Stomach smooth muscle (tissue), 2 donors: ENCODE results near the gene ATP5PO.
"Not testable (repeated sequence)": the region's sequence is repeated elsewhere in the genome, so short reads cannot be mapped to it uniquely, and the experiment has no call there.

Experiments
- H3K27ac ChIP-seq: one replicate; pipeline ENCODE4 v1.7.0; 2013; ENCODE audit warnings: mild to moderate bottlenecking, low read length, inconsistent platforms
- H3K27me3 ChIP-seq, 2 donors: one replicate each; pipeline ENCODE4 v1.7.0; 2013; ENCODE audit warnings: low read length in 2 of 2; ENCODE audit not compliant: insufficient read depth in 2 of 2, control insufficient read depth in 1 of 2
- H3K36me3 ChIP-seq, 2 donors: one replicate each; pipeline ENCODE4 v1.7.0; 2013; ENCODE audit warnings: low read length in 2 of 2; ENCODE audit not compliant: control insufficient read depth in 2 of 2, insufficient read depth in 2 of 2
- H3K4me1 ChIP-seq: one replicate; pipeline ENCODE4 v1.7.0; 2013; ENCODE audit warnings: low read length; ENCODE audit not compliant: control insufficient read depth, insufficient read depth
- H3K4me3 ChIP-seq, 2 donors: one replicate each; pipeline ENCODE4 v1.7.0; 2013; ENCODE audit warnings: low read length in 2 of 2
- H3K9ac ChIP-seq, 2 donors: one replicate each; pipeline ENCODE4 v1.7.0; 2013; ENCODE audit warnings: low read length in 2 of 2, mild to moderate bottlenecking in 1 of 2
- H3K9me3 ChIP-seq, 2 donors: one replicate each; pipeline ENCODE4 v1.7.0; 2013; ENCODE audit warnings: low read length in 2 of 2; ENCODE audit not compliant: control insufficient read depth in 2 of 2
- donor health status: healthy.
- donor health status: Pancreatic carcinoma.

The ATP5PO gene

GRCh38 chr21:33870768-33871167 lies 44.8 kb downstream of the ATP5PO start:
- Histone ChIP-seq H3K9ac (no peak overlapping the region), H3K9me3 (no peaks in the 10 kb centered on the region), H3K36me3 (no peaks in the 10 kb centered on the region), H3K4me3 (no peak overlapping the region), H3K27ac (no peak overlapping the region), H3K27me3 (no peaks in the 10 kb centered on the region), H3K4me1 (no peaks in the 10 kb centered on the region)

- H3K4me3 ChIP-seq, result no peak overlapping the region
- no peak overlapping the region for H3K9ac ChIP-seq
- H3K9me3 ChIP-seq, result no peaks in the 10 kb centered on the region
- no peaks in the 10 kb centered on the region for H3K36me3 ChIP-seq
- no peaks in the 10 kb centered on the region for H3K27me3 ChIP-seq
- no peak overlapping the region for H3K27ac ChIP-seq
- no peaks in the 10 kb centered on the region for H3K4me1 ChIP-seq
Measured at GRCh38 chr21:33869873-33870272, 45.7 kb downstream of the ATP5PO start.

GRCh38 chr21:33867868-33868267 lies 47.7 kb downstream of the ATP5PO start:
- not testable (repeated sequence) for H3K27me3 ChIP-seq, H3K4me3 ChIP-seq, H3K27ac ChIP-seq, H3K36me3 ChIP-seq, H3K9me3 ChIP-seq, H3K9ac ChIP-seq, H3K4me1 ChIP-seq

GRCh38 chr21:33866826-33867225 lies 48.8 kb downstream of the ATP5PO start:
- Histone ChIP-seq H3K4me3 (no peak overlapping the region), H3K9me3 (no peaks in the 10 kb centered on the region), H3K27ac (no peak overlapping the region), H3K9ac (no peak overlapping the region), H3K4me1 (no peaks in the 10 kb centered on the region), H3K36me3 (no peaks in the 10 kb centered on the region), H3K27me3 (no peaks in the 10 kb centered on the region)

GRCh38 chr21:33865996-33866575 lies 49.5 kb downstream of the ATP5PO start:
- H3K4me3 ChIP-seq, result no peak overlapping the region
- H3K36me3 ChIP-seq, result no peaks in the 10 kb centered on the region
- no peaks in the 10 kb centered on the region for H3K4me1 ChIP-seq
- no peaks in the 10 kb centered on the region for H3K27me3 ChIP-seq
- no peak overlapping the region for H3K9ac ChIP-seq
- H3K9me3 ChIP-seq, result no peaks in the 10 kb centered on the region
- no peak overlapping the region for H3K27ac ChIP-seq

- Histone ChIP-seq H3K27ac (no peak overlapping the region), H3K4me1 (no peaks in the 10 kb centered on the region), H3K4me3 (no peak overlapping the region), H3K27me3 (no peaks in the 10 kb centered on the region), H3K9ac (no peak overlapping the region), H3K9me3 (no peaks in the 10 kb centered on the region), H3K36me3 (no peaks in the 10 kb centered on the region)
Measured at GRCh38 chr21:33865176-33865575, 50.4 kb downstream of the ATP5PO start.

- Histone ChIP-seq H3K9ac (no peak overlapping the region), H3K27ac (no peak overlapping the region), H3K27me3 (no peaks in the 10 kb centered on the region), H3K9me3 (no peaks in the 10 kb centered on the region), H3K36me3 (no peaks in the 10 kb centered on the region), H3K4me3 (no peak overlapping the region), H3K4me1 (peaks cover 2% of the 10 kb centered on the region)
Measured at GRCh38 chr21:33864150-33864549, 51.5 kb downstream of the ATP5PO start.

GRCh38 chr21:33863191-33863590 lies 52.4 kb downstream of the ATP5PO start:
- H3K27ac ChIP-seq, H3K36me3 ChIP-seq, H3K9ac ChIP-seq, H3K9me3 ChIP-seq, H3K4me1 ChIP-seq, H3K27me3 ChIP-seq, H3K4me3 ChIP-seq: not testable (repeated sequence)

- no peaks in the 10 kb centered on the region for H3K36me3 ChIP-seq
- no peak overlapping the region for H3K4me3 ChIP-seq
- H3K4me1 ChIP-seq, result peaks cover 2% of the 10 kb centered on the region
- no peaks in the 10 kb centered on the region for H3K27me3 ChIP-seq
- H3K9me3 ChIP-seq, result no peaks in the 10 kb centered on the region
- H3K9ac ChIP-seq, result no peak overlapping the region
- no peak overlapping the region for H3K27ac ChIP-seq
Measured at GRCh38 chr21:33861125-33861524, 54.5 kb downstream of the ATP5PO start.

GRCh38 chr21:33860332-33860879 lies 55.2 kb downstream of the ATP5PO start:
- Histone ChIP-seq H3K36me3 (no peaks in the 10 kb centered on the region), H3K27ac (no peak overlapping the region), H3K9ac (no peak overlapping the region), H3K27me3 (no peaks in the 10 kb centered on the region), H3K4me3 (no peak overlapping the region), H3K4me1 (peaks cover 2% of the 10 kb centered on the region), H3K9me3 (no peaks in the 10 kb centered on the region)

- Histone ChIP-seq H3K36me3 (no peaks in the 10 kb centered on the region), H3K4me3 (no peak overlapping the region), H3K9me3 (no peaks in the 10 kb centered on the region), H3K4me1 (peaks cover 2% of the 10 kb centered on the region), H3K9ac (no peak overlapping the region), H3K27me3 (no peaks in the 10 kb centered on the region), H3K27ac (no peak overlapping the region)
Measured at GRCh38 chr21:33859373-33860102, 56.1 kb downstream of the ATP5PO start.
